Measurements from ENCODE around the gene KYNU. TPM values are rescaled to one million over a fixed set of nuclear protein-coding genes. Genes with fewer than 3 reads are reported as not detected.
"Not testable (repeated sequence)": the region's sequence is repeated elsewhere in the genome, so short reads cannot be mapped to it uniquely, and the experiment has no call there.

Gene KYNU
- polyA plus RNA-seq (ENCODE audit: insufficient read length in 10 of 10): 1 to 10 TPM in 2 of 10 donors, under 1 TPM in 8; 0.52 to 1.2 (median 0.81) TPM
- long read RNA-seq, donor 1: 0 reads
- long read RNA-seq, donor 2: 0 reads
- long read RNA-seq, donor 3: 0 reads
- long read RNA-seq, donor 4: 0 reads
- long read RNA-seq, donor 5: 0 reads
- long read RNA-seq, donor 6, full-length matches to known transcripts: 2 of 2 reads
- long read RNA-seq, donor 6, partial matches to known transcripts: 0 of 2 reads
- long read RNA-seq, donor 6, other reads (novel, unspliced or antisense): 0 of 2 reads
- long read RNA-seq, donor 7: 0 reads
- long read RNA-seq, donor 8, full-length matches to known transcripts: 1 of 1 reads
- long read RNA-seq, donor 8, partial matches to known transcripts: 0 of 1 reads
- long read RNA-seq, donor 8, other reads (novel, unspliced or antisense): 0 of 1 reads
- long read RNA-seq, donor 9: 0 reads

DNA sequence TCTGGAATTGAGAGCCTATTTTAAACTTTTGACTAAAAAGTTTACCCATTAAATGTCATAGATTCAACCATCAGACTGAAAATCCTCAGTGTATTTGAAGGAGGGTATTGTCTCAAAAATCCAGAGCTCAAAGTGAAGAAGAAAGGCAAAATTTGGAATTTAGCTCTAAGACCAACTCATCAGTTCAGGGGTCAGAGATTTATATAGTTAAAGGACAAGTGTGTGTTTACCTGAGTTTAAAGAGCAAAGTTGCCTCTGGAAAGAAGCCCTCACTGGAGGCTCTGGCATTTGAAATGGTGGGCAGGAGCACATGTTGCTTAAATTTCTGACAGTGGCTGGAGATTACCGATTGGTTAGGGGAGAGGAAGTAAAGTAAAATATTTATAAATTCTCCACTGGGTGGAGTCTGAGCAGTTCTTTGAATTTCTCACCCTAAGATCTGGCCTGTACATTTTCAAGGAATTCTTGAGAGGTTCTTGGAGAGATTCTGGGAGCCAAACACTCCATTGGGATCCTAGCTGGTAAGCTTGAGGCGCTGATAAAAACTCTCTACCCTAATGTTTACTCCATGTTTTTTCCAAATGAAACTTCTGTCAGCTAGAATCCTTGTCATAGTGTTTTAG, at the start of gene KYNU:
Gene KYNU, plus strand, starts transcription at position 449 of the 623 bp plus-strand sequence. CDS start 7,704 bp downstream, outside the sequence.
- no peak for DNase-seq

DNA sequence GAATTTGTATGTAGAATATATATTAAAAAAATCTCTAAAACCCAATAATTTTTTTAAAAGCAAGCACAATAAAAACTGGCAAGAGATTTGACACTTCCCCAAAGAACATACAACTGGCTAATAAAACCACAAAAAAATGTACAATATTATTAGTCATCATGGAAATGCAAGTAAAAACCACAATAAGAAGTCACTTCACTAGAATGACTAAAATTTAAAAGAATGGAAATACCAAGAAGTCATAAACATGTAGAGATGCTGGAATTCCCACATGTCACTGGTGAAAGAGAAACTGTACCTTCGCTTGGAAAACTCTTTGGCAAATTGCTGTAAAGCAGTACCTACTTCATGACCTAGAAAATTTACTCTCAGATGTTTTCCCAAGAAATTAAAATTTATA, 43.4 kb upstream of the KYNU start:
- peak in 1 of 3 donors; percentile 18 for DNase-seq

DNA sequence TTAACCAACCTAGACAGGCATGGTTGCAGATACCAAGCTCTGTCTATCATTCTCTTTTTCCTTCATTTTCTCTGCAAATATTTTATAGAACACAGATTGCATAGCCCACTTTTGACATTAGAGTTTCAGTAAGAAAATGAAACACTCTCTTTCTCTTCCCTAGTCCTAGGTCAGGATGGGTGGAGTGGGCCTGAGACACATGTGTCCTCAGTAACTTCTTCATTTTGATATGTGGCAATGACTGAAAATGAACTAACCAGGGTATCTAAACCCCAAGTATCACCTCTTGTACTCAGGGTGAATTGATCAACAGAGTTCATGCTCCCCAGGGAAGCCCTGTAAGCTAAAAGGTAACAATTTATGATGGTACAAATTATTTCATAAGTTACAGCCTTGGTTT, 37.0 kb upstream of the KYNU start:
- DNase-seq: no peak

DNA sequence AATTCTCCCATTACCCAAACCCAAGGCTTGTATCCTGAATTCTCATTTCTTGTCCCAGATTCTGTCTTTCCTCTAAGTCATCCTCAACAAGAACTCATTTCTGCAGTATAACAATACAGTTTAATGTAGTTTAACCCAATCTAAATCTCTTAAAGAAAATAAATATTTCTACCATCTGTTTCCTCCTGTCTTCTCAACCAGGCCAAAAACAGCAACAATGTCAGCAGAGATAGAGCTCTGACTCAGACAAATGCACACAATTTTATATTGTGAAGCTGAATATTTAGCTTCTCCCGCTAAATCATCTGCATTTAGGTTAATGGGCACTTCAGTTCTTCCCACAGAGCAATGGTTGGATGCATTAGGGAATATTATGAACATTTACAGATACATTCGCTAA, 35.7 kb upstream of the KYNU start:
- no peak for DNase-seq

DNA sequence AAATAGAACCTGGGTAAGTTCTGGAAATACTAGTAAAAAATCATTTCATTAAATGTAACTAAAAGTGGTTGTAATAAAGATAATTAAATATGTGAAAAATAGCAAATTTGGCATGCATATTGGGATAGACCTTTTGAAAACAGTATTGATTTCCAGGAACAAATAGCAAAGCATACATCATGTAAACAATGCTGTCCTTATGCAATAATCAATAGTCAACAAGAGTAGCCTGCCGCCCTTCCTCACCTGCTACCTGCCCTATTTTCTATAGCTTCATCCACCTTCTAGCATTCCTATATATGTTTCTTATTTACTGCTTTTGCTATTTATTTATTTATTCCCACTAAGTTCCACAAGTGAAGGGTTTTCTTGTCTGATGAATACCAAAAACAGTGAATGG, 35.1 kb upstream of the KYNU start:
- DNase-seq: no peak

DNA sequence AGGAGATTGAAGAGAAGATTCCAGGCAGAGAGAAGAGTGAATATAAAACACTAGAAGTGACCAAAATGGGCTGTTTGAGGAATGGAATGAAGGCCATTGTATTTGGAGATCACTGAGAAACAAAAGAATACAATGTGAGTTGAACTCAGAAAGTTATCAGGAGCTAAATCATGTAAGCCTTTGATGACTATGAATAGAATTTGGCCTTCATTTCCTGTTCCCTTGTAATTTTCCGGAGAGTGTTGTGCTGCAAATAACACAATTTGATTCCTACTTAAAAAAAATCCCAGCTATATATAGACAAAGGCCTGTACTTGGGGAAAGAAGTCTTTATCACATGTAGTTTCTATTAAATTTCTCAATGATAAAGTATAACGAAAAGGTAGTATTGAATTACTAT, 33.7 kb upstream of the KYNU start:
- DNase-seq: no peak

DNA sequence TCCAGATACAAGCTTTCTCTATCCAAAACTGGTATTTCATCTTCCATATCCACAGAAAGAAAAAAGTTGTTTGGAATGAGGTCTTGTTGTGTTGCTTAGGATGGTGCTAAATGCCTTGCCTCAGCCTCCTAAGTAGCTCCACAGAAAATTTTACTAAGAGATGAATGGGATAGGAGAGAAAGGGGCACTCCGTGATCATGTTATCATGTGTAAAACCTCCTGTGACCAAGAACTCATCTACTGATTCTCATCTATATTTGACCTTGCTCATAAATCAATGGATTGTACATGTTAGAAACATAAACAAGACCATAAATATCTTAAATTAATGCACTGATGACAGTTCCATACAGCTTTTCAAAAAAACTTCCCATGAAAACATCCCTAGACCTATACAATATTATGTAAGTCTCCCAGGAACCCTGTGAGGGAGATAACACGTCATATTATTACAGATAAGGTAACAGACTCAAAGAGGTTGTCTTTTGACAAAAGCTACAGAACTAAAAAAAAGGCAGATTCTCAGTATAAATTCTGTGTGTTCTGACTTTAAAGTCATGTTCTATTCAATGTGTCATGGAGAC, 29.3 kb upstream of the KYNU start:
- DNase-seq: no peak

DNA sequence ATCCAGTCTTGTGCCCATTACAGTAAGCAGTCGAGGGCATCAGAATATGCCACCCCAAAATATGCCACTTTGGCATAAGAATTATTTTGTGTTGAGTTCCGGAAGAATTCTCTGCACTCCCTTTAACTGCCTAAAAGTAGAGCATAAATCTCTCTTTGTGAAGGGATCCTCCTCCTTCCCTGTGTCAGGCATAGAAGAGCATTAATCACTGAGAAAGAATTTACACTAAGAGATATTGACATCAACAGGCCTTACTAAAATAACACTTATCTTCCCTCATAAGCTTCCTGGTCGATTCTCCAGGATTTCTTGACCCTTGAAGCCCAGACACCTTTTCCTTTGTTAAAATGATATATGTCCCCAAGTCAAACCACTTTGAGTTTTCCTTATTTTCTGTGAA, 27.6 kb upstream of the KYNU start:
- DNase-seq: no peak

DNA sequence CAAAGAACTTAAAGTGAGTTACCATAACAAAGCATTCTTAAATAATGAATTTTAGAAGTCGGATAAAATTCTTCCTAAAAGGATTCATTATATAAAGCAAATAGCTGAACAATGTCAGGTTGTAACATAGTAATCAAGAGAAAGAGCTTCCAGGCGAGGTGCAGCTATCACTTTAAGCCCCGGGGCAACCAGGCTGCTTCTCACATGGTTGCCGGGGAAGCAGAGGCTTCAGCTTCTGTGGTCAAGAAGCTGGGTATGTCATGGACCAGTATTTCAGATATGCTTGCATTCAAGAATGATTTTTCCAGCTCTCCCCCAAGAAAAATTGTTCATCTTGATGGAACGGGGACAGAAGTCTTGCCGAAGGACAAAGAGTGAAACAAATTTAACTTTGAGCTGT, 23.6 kb upstream of the KYNU start:
- no peak for DNase-seq

DNA sequence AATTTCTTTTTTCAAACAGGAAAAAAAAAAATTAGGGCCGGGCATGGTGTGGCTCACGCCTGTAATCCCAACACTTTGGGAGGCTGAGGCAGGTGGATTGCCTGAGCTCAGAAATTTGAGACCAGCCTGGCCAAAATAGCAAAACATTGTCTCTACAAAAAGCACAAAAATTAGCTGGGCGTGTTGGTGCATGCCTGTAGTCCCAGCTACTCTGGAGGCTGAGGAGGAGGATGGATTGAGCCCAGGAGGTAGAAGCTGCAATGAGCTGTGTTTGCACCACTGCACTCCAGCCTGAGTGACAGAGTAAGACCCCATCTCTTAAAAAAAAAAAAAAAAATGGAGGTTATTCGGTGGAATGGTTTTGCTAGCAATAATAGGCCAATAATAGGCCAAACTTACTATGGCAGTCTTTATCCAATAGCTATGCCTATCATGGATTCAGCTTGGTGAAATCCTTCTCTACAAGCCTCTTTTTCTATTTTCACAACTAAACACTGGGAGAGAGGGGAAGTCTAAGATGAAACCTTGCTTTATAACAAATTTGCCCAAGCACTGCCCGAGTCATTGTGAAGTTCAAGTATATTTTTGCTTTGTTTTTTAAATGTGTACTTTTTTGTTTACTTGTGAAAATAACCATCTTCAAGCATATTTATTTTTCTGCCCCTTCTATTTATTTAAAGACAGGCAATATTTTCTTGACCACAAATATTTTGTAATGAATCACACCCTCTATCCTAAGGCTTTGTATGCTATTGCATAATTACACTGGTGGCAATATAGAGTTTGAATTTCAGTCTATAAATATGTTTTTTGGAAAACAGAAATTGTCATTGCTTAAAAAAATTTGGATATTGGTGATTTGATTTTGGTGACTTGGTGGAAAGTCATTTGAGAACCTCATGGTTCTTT, 20.0 kb upstream of the KYNU start:
- DNase-seq: no peak

DNA sequence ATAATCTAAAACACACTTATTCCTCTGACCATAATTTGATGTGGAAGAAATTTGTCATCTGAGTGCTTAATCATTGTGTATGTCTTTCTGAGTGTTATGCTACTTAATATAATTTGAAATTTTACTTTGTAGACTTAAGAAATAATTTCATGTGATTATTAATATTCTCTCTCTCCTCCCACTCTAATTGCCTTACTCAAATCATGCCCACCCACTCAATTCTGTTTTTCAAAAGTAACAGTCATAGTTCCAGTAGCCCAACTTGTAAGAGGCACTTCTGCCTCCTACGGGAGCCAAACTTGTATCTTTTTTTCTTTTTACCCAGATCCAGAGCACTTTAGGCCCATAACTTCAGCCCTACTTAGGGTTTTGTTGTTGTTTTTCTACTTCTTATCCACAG, 18.5 kb upstream of the KYNU start:
- DNase-seq: no peak

DNA sequence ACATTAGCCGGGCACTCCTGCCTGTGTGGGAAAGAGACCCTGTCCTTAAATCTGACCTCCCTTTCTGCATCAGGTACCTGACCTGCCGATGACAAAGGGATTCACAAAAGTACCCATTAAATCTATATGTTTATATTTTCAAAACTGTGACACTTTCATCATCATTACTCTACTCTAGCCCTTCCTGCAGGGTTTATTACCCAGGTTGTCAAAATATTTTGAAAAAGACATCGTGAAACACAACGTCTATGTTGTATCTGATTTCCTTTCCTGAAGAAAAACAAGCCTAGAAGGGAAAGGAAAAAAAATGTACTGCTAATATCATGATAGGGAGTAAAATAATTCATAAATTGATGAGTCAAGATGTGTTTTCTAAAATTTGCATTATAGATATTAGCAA, 15.2 kb upstream of the KYNU start:
- DNase-seq: no peak

DNA sequence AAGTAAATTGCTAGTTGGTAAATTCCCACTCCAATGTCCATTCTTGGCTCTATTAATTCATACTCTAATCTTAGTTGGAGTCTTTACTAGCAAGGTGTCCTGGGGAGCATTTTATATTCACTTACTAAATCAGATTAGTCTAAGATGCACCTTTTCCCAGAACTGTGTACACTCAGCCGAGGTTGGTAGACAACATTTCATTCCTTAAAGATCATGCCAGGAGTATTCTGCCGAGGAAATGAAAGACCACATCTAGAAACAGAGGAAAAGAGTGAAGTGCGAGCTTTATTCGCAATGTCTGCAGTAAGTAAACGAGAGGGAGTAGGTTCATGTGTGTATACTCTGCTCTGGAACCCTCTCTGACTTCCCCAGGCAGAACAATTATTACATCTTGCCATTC, 14.6 kb upstream of the KYNU start:
- DNase-seq: no peak

DNA sequence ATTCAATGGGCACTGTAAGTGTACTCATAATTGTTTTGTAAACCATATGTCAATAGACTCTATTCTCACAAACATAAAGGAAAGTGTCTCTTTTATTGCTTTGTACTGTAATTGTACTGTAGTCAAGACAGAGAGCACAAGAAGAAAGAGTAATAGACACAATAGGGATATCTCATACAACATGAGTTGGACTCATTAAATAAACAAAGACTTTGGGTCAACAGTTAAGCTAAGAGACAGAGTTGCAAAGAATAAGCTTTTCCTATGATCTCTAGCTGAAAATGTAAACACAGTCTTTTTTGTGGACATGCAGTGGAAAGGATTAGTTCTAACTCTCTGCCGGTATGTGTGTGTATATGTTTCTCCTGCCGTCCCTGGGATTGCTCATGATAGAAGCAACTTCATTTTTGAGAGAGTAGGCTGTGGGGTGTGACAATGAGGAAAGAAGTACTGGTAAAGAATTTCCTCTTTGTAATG, 13.9 kb upstream of the KYNU start:
- DNase-seq: no peak

DNA sequence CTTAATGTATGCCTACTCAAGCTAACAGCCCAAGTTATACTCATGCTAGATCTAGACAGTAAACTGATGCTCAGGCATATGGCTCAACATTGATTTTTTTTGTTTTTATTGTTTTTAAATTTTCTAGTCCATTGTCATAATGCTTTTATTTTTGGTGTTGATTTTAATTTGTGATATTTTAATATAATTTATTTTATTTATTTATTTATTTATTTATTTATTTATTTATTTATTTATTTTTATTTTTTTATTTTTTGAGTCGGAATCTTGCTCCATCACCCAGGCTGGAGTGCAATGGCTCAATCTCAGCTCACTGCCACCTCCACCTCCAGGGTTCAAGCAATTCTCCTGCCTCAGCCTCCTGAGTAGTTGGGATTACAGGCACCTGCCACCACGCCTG, 12.9 kb upstream of the KYNU start:
- DNase-seq: not testable (repeated sequence)

DNA sequence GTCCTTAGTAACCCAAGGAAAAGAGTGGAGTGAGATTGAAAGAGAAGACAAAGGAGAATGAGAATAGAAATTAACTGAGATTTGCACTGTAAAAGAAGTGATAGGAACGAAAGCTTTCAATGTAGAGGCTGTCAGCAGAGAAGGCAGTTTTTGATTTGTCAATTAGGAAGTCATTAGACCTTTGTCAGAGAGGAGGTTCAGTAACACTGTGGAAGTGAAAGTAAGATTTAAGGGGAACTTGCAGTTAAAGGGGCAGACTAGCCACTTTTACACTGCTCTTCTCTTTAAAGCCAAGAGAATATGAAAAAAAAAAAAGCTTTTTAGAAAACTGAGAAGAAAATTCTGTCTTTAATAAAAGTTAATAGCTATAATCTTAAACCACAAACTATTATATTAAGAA, 11.5 kb upstream of the KYNU start:
- peak in 1 of 3 donors; percentile 16 for DNase-seq

DNA sequence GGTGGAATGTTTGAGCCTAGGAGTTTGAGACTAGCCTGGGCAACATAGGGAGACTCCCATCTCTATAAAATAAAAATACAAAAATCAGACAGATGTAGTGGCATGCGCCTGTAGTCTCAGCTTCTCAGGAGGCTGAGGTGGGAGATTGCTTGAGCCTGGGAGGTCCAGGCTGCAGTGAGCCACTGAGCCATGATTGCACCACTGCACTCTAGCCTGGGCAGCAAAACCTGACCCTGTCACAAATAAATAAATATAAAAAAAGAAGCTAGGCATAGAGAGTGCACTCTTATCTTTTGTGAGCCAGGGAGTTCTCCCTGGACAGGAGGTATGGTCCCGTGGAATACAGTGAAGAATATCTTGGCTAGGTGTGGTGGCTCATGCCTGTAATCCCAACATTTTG, 11.0 kb upstream of the KYNU start:
- no peak for DNase-seq

DNA sequence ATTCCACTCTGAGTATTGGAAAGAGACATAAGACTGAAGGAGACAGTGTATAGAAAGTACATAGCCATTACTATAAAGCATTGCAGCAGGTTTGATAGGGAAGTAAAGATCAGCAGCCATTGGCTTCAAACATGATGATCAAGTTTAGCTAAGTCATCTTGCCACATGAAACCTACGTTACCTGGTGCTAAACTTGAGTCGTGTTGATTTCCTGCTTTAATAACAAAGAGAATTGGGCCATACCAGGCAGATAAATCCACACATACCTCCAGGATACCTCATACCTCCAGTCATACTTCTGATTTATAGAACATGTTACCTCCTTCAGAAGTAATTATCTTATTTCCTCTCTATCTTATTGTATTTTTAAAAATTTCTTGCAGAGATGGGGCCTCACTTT, 10.3 kb upstream of the KYNU start:
- no peak for DNase-seq

DNA sequence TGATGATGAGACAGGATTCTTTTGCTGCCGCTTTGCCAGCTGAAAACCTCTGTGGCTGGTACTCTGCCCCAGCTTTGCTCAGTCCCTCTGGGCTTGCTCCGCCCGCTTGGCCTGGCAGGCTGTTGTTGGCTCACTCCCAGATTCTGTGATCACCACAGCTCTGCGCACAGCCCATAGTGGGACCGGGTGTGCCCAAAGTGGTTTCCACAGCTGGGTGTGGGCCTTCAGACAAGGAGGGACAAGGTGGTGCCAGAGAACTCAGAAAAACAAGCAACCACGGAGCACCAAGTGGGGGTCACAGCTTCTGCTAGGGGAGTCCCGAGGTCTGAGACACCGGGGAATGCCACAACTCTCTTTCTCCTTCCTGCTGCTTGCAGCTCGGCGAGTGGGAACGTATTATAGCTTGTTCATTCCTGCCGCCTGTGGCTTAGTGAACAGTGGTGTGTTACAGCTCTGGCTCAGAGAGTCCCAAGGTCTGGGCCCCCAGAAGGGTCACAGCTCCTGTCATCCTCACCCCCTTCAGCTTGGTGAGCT, 9.2 kb upstream of the KYNU start:
- DNase-seq: peak in 2 of 3 donors; percentile 10 to 23

DNA sequence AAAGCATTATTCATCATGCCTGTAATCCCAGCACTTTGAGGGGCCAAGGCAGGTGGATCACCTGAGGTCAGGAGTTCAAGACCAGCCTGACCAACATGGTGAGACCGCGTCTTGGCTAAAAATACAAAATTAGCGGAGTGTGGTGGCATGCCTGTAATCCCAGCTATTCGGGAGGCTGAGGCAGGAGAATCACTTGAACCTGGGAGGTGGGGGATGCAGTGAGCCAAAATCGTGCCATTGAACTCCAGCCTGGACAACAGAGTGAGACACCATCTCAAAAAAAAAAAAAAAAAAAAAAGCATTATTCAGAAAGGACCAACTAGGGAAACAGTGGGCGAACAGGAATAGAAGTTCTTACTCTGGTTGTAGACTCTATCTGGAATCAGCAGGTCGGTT, 8.4 kb upstream of the KYNU start:
- not testable (repeated sequence) for DNase-seq

DNA sequence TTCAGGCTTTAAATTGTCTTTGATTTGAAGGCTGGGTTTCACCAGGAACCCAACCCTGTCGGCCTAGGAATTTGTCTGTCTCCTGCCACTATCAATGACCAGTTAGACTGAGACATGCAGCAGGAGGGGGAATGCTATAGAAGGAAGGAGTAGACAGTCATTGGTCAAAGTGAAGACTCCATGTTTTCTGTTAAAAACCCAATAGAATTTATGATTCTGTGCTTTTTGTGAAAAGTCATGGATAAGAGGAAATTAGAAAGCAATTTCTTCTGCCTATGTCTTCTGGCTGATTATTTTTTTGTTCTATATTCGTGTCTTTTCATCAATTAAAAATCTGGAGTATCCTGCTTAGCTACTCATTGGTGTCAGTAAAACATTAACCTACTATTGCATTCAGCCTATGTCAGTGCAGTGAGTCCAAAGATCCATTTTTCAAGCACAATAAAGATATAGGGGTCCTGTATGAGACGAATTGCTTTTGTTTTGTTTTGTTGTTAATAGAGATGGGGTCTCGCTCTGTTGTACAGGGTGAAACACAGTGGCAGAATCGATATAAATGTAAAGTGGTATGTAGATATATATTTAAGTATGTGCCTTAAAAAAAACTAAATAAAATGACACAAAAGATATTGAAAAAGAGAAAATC, 7.9 kb upstream of the KYNU start:
- no peak for DNase-seq
